GM23338 (cell line): ENCODE results near the gene SEC11A. TPM values are rescaled to one million over a fixed set of nuclear protein-coding genes. Genes with fewer than 3 reads are reported as not detected.

Experiments
- ATAC-seq: fragments of 200-7000 bp; cut with Tn5 transposase; 3 replicates; pipeline ENCODE4 v1.9.1; 2020
- DNase-seq: peaks from one replicate; pipeline ENCODE4 v3.0.0-alpha.2; 2015; ENCODE audit warnings: low spot score
- H2AFZ ChIP-seq: fragments of 200-600 bp; sonication (generic); 2 replicates; pipeline ENCODE4 v1.8.0; 2016; ENCODE audit warnings: antibody characterized with exemption, mild to moderate bottlenecking, moderate library complexity
- H3F3A ChIP-seq: fragments of 200-600 bp; sonication (generic); replicated peaks from 2 replicates; pipeline ENCODE4 v1.8.0; 2017; ENCODE audit warnings: antibody characterized with exemption, mixed run types, low read depth
- H3K27ac ChIP-seq: fragments of 200-600 bp; sonication (generic); 2 replicates; pipeline ENCODE4 v1.6.1; 2016; ENCODE audit warnings: low read depth
- H3K27me3 ChIP-seq: fragments of 200-600 bp; sonication (generic); 2 replicates; pipeline ENCODE4 v1.8.0; 2016; ENCODE audit warnings: mild to moderate bottlenecking, mixed run types, moderate library complexity; ENCODE audit not compliant: insufficient read depth
- H3K36me3 ChIP-seq: fragments of 200-600 bp; sonication (generic); 2 replicates; pipeline ENCODE4 v1.8.0; 2016; ENCODE audit warnings: mild to moderate bottlenecking; ENCODE audit not compliant: insufficient read depth
- H3K4me1 ChIP-seq: fragments of 200-600 bp; sonication (generic); 2 replicates; pipeline ENCODE4 v1.8.0; 2016; ENCODE audit warnings: mild to moderate bottlenecking, moderate library complexity; ENCODE audit not compliant: insufficient read depth
- H3K4me2 ChIP-seq: fragments of 200-600 bp; sonication (generic); 2 replicates; pipeline ENCODE4 v1.7.1; 2017; ENCODE audit warnings: mixed run types
- H3K4me3 ChIP-seq: fragments of 200-600 bp; sonication (generic); 2 replicates; pipeline ENCODE4 v1.6.1; 2016; ENCODE audit warnings: mixed run types
- H3K79me2 ChIP-seq: fragments of 200-600 bp; sonication (generic); replicated peaks from 2 replicates; pipeline ENCODE4 v1.8.0; 2017; ENCODE audit warnings: mild to moderate bottlenecking; ENCODE audit not compliant: insufficient read depth
- H3K9me2 ChIP-seq: fragments of 200-600 bp; sonication (generic); 2 replicates; pipeline ENCODE4 v1.8.0; 2017; ENCODE audit not compliant: insufficient read depth
- H4K20me1 ChIP-seq: fragments of 200-600 bp; sonication (generic); replicated peaks from 2 replicates; pipeline ENCODE4 v1.8.0; 2017; ENCODE audit warnings: mild to moderate bottlenecking; ENCODE audit not compliant: insufficient read depth
- H3K27ac Mint-ChIP-seq: 2 replicates; pipeline ENCODE4 v1.8.0; 2020; ENCODE audit warnings: inconsistent platforms, mild to moderate bottlenecking, moderate library complexity, mixed read lengths
- H3K27me3 Mint-ChIP-seq: 3 replicates; pipeline ENCODE4 v1.8.0; 2022; ENCODE audit warnings: low read depth, mild to moderate bottlenecking, moderate library complexity, mixed read lengths, inconsistent platforms; ENCODE audit not compliant: insufficient read depth, poor library complexity
- H3K36me3 Mint-ChIP-seq: 3 replicates; pipeline ENCODE4 v1.8.0; 2021; ENCODE audit warnings: low read depth, mild to moderate bottlenecking, inconsistent platforms, moderate library complexity, mixed read lengths
- H3K4me1 Mint-ChIP-seq: 3 replicates; pipeline ENCODE4 v1.8.0; 2020; ENCODE audit warnings: mild to moderate bottlenecking, inconsistent platforms, mixed read lengths
- H3K4me3 Mint-ChIP-seq: 3 replicates; pipeline ENCODE4 v1.8.0; 2021; ENCODE audit warnings: moderate library complexity, mild to moderate bottlenecking, inconsistent platforms, mixed read lengths
- H3K9me3 Mint-ChIP-seq: 3 replicates; pipeline ENCODE4 v1.8.0; 2020; ENCODE audit warnings: moderate library complexity, mild to moderate bottlenecking, inconsistent platforms, mixed read lengths
- CREB1 ChIP-seq: fragments of 250-450 bp; sonication (Bioruptor Pico); IDR thresholded peaks from 2 replicates; pipeline ENCODE4 v1.5.0; 2020; ENCODE audit warnings: low read depth, mild to moderate bottlenecking, moderate library complexity
- EZH2 ChIP-seq: fragments of 200-600 bp; sonication (generic); IDR thresholded peaks from one replicate; pipeline ENCODE4 v1.8.0; 2017; ENCODE audit warnings: antibody characterized with exemption, mild to moderate bottlenecking, low read depth; ENCODE audit not compliant: unreplicated experiment
- EZH2phosphoT487 ChIP-seq: fragments of 200-600 bp; sonication (generic); IDR thresholded peaks from one replicate; pipeline ENCODE4 v1.8.1; 2018; ENCODE audit warnings: antibody characterized with exemption; ENCODE audit not compliant: unreplicated experiment
- JUNB ChIP-seq: IDR thresholded peaks from one replicate; pipeline ENCODE4 v1.6.1; 2016; ENCODE audit warnings: antibody characterized with exemption; ENCODE audit not compliant: unreplicated experiment
- NANOG ChIP-seq: IDR thresholded peaks from 2 replicates; pipeline ENCODE4 v1.6.1; 2016; ENCODE audit warnings: antibody characterized with exemption, borderline replicate concordance
- POLR2AphosphoS5 ChIP-seq: IDR thresholded peaks from 2 replicates; pipeline ENCODE4 v1.6.1; 2016; ENCODE audit warnings: antibody characterized with exemption, low read depth
- STAT1 ChIP-seq: IDR thresholded peaks from one replicate; pipeline ENCODE4 v1.6.1; 2016; ENCODE audit warnings: antibody characterized with exemption; ENCODE audit not compliant: unreplicated experiment
- ZNF114 ChIP-seq: fragments of 250-450 bp; sonication (Bioruptor Pico); IDR thresholded peaks from 2 replicates; pipeline ENCODE4 v1.5.0; 2020; ENCODE audit warnings: mild to moderate bottlenecking, moderate library complexity
- ZNF331 ChIP-seq: fragments of 250-450 bp; sonication (Bioruptor Pico); IDR thresholded peaks from 2 replicates; pipeline ENCODE4 v1.5.0; 2020; ENCODE audit warnings: low read depth, mild to moderate bottlenecking, moderate library complexity
- polyA plus RNA-seq: library from polyadenylated mRNA; unstranded; fragments of >200 nt; fragmentation: Nextera tagmentation; extraction: Ambion mirVana; gene quantifications from 2 replicates; pipeline ENCODE4 v1.2.1, GENCODE V29; 2016
- total RNA-seq: library from RNA; depleted of rRNA; stranded (reverse); fragments of >200 nt; shearing (Covaris generic); gene quantifications from 2 replicates; pipeline ENCODE4 v1.2.3, GENCODE V29; 2014
- TF ChIP-seq, protein P1 (sequence below), 2 experiments: fragments of 200-600 bp in 1 of 2; sonication (generic) in 1 of 2; conservative IDR thresholded peaks; 2 replicates each; pipeline versions ENCODE4 v1.5.1 to v1.6.1; 2016 to 2017; ENCODE audit warnings: antibody characterized with exemption in 2 of 2, low read depth in 2 of 2, mild to moderate bottlenecking in 2 of 2, moderate library complexity in 1 of 2
- TF ChIP-seq, protein P2 (sequence below): IDR thresholded peaks from one replicate; pipeline ENCODE4 v1.6.1; 2018; ENCODE audit warnings: antibody characterized with exemption; ENCODE audit not compliant: unreplicated experiment
- TF ChIP-seq, protein P3 (sequence below): IDR thresholded peaks from 2 replicates; pipeline ENCODE4 v1.6.1; 2016; ENCODE audit warnings: antibody characterized with exemption
- TF ChIP-seq, protein P4 (sequence below): fragments of 250-450 bp; sonication (Bioruptor Pico); IDR thresholded peaks from 2 replicates; pipeline ENCODE4 v1.5.0; 2020; ENCODE audit warnings: mild to moderate bottlenecking, moderate library complexity

SEC11A gene
- total and polyA plus RNA-seq, 2 experiments from 2014 or later = 191 to 257 TPM

DNA sequence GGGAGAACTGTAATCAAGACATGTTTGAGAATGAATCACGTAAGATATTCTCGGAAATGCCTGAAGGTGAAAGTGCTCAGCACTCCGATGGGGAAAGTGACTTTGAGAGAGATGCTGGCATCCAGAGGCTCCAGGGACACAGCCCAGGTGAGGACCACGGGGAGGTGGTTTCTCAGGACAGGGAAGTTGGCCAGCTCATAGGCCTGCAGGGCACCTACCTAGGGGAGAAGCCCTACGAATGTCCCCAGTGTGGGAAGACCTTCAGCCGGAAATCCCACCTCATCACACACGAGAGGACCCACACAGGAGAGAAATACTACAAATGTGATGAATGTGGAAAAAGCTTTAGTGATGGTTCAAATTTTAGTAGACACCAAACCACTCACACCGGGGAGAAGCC lies 95.3 kb downstream of the SEC11A start:
- H3K4me2 ChIP-seq = no peak overlapping the region
- H3F3A ChIP-seq = 0 out of 2 replicates have a peak, but pooled peaks cover 13% of the 10 kb centered on the region
- H3K36me3 Mint-ChIP-seq = peaks cover 96% of the 10 kb centered on the region
- peaks cover 66% of the 10 kb centered on the region for H3K36me3 ChIP-seq
- peaks cover 80% of the 10 kb centered on the region for H3K79me2 ChIP-seq
- no peak overlapping the region for H3K4me3 ChIP-seq
- no peak overlapping the region for H3K27ac ChIP-seq
- H3K27me3 Mint-ChIP-seq = peaks cover 23% of the 10 kb centered on the region
- peaks cover 13% of the 10 kb centered on the region for H3K4me1 Mint-ChIP-seq
- no peak overlapping the region for H3K4me3 Mint-ChIP-seq
- no peak overlapping the region for H2AFZ ChIP-seq
- H3K27ac Mint-ChIP-seq = no peak overlapping the region
- H4K20me1 ChIP-seq = peaks cover 37% of the 10 kb centered on the region
- H3K4me1 ChIP-seq = peaks cover 7% of the 10 kb centered on the region; the same call in 1 of the 2 replicates
- TF ChIP-seq ZNF114 (CRISPR knock-in tag) (no peak), NANOG (no peak), EZH2phosphoT487 (no peak), ZNF331 (no peak), JUNB (no peak), EZH2 (no peak), CREB1 (CRISPR knock-in tag) (no peak), POLR2AphosphoS5 (no peak), STAT1 (no peak)
- TF ChIP-seq, protein P1, sequence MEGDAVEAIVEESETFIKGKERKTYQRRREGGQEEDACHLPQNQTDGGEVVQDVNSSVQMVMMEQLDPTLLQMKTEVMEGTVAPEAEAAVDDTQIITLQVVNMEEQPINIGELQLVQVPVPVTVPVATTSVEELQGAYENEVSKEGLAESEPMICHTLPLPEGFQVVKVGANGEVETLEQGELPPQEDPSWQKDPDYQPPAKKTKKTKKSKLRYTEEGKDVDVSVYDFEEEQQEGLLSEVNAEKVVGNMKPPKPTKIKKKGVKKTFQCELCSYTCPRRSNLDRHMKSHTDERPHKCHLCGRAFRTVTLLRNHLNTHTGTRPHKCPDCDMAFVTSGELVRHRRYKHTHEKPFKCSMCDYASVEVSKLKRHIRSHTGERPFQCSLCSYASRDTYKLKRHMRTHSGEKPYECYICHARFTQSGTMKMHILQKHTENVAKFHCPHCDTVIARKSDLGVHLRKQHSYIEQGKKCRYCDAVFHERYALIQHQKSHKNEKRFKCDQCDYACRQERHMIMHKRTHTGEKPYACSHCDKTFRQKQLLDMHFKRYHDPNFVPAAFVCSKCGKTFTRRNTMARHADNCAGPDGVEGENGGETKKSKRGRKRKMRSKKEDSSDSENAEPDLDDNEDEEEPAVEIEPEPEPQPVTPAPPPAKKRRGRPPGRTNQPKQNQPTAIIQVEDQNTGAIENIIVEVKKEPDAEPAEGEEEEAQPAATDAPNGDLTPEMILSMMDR (conservative IDR thresholded peaks at IDR 0.05; ENCODE audit: low read depth in 2 of 2) = no peak
- TF ChIP-seq, protein P2, sequence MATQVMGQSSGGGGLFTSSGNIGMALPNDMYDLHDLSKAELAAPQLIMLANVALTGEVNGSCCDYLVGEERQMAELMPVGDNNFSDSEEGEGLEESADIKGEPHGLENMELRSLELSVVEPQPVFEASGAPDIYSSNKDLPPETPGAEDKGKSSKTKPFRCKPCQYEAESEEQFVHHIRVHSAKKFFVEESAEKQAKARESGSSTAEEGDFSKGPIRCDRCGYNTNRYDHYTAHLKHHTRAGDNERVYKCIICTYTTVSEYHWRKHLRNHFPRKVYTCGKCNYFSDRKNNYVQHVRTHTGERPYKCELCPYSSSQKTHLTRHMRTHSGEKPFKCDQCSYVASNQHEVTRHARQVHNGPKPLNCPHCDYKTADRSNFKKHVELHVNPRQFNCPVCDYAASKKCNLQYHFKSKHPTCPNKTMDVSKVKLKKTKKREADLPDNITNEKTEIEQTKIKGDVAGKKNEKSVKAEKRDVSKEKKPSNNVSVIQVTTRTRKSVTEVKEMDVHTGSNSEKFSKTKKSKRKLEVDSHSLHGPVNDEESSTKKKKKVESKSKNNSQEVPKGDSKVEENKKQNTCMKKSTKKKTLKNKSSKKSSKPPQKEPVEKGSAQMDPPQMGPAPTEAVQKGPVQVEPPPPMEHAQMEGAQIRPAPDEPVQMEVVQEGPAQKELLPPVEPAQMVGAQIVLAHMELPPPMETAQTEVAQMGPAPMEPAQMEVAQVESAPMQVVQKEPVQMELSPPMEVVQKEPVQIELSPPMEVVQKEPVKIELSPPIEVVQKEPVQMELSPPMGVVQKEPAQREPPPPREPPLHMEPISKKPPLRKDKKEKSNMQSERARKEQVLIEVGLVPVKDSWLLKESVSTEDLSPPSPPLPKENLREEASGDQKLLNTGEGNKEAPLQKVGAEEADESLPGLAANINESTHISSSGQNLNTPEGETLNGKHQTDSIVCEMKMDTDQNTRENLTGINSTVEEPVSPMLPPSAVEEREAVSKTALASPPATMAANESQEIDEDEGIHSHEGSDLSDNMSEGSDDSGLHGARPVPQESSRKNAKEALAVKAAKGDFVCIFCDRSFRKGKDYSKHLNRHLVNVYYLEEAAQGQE = no peak
- TF ChIP-seq, protein P3, sequence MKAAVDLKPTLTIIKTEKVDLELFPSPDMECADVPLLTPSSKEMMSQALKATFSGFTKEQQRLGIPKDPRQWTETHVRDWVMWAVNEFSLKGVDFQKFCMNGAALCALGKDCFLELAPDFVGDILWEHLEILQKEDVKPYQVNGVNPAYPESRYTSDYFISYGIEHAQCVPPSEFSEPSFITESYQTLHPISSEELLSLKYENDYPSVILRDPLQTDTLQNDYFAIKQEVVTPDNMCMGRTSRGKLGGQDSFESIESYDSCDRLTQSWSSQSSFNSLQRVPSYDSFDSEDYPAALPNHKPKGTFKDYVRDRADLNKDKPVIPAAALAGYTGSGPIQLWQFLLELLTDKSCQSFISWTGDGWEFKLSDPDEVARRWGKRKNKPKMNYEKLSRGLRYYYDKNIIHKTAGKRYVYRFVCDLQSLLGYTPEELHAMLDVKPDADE = no peak
- TF ChIP-seq, protein P4, sequence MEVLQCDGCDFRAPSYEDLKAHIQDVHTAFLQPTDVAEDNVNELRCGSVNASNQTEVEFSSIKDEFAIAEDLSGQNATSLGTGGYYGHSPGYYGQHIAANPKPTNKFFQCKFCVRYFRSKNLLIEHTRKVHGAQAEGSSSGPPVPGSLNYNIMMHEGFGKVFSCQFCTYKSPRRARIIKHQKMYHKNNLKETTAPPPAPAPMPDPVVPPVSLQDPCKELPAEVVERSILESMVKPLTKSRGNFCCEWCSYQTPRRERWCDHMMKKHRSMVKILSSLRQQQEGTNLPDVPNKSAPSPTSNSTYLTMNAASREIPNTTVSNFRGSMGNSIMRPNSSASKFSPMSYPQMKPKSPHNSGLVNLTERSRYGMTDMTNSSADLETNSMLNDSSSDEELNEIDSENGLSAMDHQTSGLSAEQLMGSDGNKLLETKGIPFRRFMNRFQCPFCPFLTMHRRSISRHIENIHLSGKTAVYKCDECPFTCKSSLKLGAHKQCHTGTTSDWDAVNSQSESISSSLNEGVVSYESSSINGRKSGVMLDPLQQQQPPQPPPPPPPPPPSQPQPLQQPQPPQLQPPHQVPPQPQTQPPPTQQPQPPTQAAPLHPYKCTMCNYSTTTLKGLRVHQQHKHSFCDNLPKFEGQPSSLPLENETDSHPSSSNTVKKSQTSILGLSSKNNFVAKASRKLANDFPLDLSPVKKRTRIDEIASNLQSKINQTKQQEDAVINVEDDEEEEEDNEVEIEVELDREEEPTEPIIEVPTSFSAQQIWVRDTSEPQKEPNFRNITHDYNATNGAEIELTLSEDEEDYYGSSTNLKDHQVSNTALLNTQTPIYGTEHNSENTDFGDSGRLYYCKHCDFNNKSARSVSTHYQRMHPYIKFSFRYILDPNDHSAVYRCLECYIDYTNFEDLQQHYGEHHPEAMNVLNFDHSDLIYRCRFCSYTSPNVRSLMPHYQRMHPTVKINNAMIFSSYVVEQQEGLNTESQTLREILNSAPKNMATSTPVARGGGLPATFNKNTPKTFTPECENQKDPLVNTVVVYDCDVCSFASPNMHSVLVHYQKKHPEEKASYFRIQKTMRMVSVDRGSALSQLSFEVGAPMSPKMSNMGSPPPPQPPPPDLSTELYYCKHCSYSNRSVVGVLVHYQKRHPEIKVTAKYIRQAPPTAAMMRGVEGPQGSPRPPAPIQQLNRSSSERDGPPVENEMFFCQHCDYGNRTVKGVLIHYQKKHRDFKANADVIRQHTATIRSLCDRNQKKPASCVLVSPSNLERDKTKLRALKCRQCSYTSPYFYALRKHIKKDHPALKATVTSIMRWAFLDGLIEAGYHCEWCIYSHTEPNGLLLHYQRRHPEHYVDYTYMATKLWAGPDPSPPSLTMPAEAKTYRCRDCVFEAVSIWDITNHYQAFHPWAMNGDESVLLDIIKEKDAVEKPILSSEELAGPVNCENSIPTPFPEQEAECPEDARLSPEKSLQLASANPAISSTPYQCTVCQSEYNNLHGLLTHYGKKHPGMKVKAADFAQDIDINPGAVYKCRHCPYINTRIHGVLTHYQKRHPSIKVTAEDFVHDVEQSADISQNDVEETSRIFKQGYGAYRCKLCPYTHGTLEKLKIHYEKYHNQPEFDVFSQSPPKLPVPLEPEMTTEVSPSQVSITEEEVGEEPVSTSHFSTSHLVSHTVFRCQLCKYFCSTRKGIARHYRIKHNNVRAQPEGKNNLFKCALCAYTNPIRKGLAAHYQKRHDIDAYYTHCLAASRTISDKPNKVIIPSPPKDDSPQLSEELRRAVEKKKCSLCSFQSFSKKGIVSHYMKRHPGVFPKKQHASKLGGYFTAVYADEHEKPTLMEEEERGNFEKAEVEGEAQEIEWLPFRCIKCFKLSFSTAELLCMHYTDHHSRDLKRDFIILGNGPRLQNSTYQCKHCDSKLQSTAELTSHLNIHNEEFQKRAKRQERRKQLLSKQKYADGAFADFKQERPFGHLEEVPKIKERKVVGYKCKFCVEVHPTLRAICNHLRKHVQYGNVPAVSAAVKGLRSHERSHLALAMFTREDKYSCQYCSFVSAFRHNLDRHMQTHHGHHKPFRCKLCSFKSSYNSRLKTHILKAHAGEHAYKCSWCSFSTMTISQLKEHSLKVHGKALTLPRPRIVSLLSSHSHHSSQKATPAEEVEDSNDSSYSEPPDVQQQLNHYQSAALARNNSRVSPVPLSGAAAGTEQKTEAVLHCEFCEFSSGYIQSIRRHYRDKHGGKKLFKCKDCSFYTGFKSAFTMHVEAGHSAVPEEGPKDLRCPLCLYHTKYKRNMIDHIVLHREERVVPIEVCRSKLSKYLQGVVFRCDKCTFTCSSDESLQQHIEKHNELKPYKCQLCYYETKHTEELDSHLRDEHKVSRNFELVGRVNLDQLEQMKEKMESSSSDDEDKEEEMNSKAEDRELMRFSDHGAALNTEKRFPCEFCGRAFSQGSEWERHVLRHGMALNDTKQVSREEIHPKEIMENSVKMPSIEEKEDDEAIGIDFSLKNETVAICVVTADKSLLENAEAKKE (CRISPR knock-in tag) = no peak
- H3K9me3 Mint-ChIP-seq = peaks cover 71% of the 10 kb centered on the region
- ATAC-seq (no peak), DNase-seq (no peak)
- no peaks in the 10 kb centered on the region for H3K27me3 ChIP-seq
- H3K9me2 ChIP-seq = peaks cover 4% of the 10 kb centered on the region; the same call in 1 of the 2 replicates
